WTC11 (cell line): ENCODE results near the gene CNOT3.

Experiments used
- CREB1 ChIP-seq: sonication (generic); formaldehyde crosslinking; IDR thresholded peaks from 2 replicates; pipeline ENCODE4 v1.8.0; 2023; ENCODE audit warnings: mild to moderate bottlenecking, missing genetic modification reagents
- CTCF ChIP-seq: fragments of 200-600 bp; IDR thresholded peaks from 2 replicates; pipeline ENCODE4 v1.8.0; 2022; ENCODE audit warnings: antibody characterized with exemption
- ESRRA ChIP-seq: sonication (generic); formaldehyde crosslinking; IDR thresholded peaks from 2 replicates; pipeline ENCODE4 v1.8.1; 2022; ENCODE audit warnings: mild to moderate bottlenecking, missing genetic modification reagents, borderline replicate concordance
- ETV6 ChIP-seq: sonication (generic); formaldehyde crosslinking; IDR thresholded peaks from 2 replicates; pipeline ENCODE4 v1.8.1; 2022; ENCODE audit warnings: mild to moderate bottlenecking, missing genetic modification reagents
- JAZF1 ChIP-seq: fragments of 250-450 bp; sonication (Bioruptor Pico); IDR thresholded peaks from 2 replicates; pipeline ENCODE4 v1.9.0; 2021; ENCODE audit warnings: moderate library complexity, mild to moderate bottlenecking, inconsistent platforms
- MXD4 ChIP-seq: fragments of 250-450 bp; sonication (Bioruptor Pico); IDR thresholded peaks from 2 replicates; pipeline ENCODE4 v1.8.0; 2021; ENCODE audit warnings: mild to moderate bottlenecking, moderate library complexity, borderline replicate concordance
- SMAD4 ChIP-seq: sonication (generic); formaldehyde crosslinking; IDR thresholded peaks from 2 replicates; pipeline ENCODE4 v1.8.0; 2022; ENCODE audit warnings: mild to moderate bottlenecking, missing genetic modification reagents
- ZBTB21 ChIP-seq: sonication (generic); formaldehyde crosslinking; IDR thresholded peaks from 2 replicates; pipeline ENCODE4 v1.8.1; 2023; ENCODE audit warnings: mild to moderate bottlenecking, missing genetic modification reagents, borderline replicate concordance
- TF ChIP-seq, protein P1 (sequence below): sonication (generic); formaldehyde crosslinking; conservative IDR thresholded peaks from 2 replicates; pipeline ENCODE4 v1.8.1; 2022; ENCODE audit warnings: mild to moderate bottlenecking, missing genetic modification reagents
- TF ChIP-seq, protein P2 (sequence below): sonication (generic); formaldehyde crosslinking; IDR thresholded peaks from 2 replicates; pipeline ENCODE4 v1.8.1; 2023; ENCODE audit warnings: mild to moderate bottlenecking, missing genetic modification reagents
- TF ChIP-seq, protein P3 (sequence below): fragments of 250-450 bp; sonication (Bioruptor Pico); IDR thresholded peaks from 2 replicates; pipeline ENCODE4 v2.1.2; 2022; ENCODE audit warnings: mild to moderate bottlenecking, moderate library complexity
- TF ChIP-seq, protein P4 (sequence below): sonication (generic); formaldehyde crosslinking; IDR thresholded peaks from 2 replicates; pipeline ENCODE4 v1.8.1; 2023; ENCODE audit warnings: mild to moderate bottlenecking, moderate library complexity, missing genetic modification reagents

GRCh38 chr19:54152267-54152666, 14.7 kb downstream of the CNOT3 start:
- TF ChIP-seq CTCF (no peak), SMAD4 (CRISPR knock-in tag) (no peak), CREB1 (no peak), JAZF1 (CRISPR knock-in tag) (no peak), MXD4 (CRISPR knock-in tag) (no peak), ZBTB21 (CRISPR knock-in tag) (no peak), ETV6 (CRISPR knock-in tag) (no peak), ESRRA (CRISPR knock-in tag) (no peak)
- TF ChIP-seq, protein P1, sequence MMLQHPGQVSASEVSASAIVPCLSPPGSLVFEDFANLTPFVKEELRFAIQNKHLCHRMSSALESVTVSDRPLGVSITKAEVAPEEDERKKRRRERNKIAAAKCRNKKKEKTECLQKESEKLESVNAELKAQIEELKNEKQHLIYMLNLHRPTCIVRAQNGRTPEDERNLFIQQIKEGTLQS (CRISPR knock-in tag): no peak
- TF ChIP-seq, protein P2, sequence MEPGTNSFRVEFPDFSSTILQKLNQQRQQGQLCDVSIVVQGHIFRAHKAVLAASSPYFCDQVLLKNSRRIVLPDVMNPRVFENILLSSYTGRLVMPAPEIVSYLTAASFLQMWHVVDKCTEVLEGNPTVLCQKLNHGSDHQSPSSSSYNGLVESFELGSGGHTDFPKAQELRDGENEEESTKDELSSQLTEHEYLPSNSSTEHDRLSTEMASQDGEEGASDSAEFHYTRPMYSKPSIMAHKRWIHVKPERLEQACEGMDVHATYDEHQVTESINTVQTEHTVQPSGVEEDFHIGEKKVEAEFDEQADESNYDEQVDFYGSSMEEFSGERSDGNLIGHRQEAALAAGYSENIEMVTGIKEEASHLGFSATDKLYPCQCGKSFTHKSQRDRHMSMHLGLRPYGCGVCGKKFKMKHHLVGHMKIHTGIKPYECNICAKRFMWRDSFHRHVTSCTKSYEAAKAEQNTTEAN (CRISPR knock-in tag): no peak
- TF ChIP-seq, protein P3, sequence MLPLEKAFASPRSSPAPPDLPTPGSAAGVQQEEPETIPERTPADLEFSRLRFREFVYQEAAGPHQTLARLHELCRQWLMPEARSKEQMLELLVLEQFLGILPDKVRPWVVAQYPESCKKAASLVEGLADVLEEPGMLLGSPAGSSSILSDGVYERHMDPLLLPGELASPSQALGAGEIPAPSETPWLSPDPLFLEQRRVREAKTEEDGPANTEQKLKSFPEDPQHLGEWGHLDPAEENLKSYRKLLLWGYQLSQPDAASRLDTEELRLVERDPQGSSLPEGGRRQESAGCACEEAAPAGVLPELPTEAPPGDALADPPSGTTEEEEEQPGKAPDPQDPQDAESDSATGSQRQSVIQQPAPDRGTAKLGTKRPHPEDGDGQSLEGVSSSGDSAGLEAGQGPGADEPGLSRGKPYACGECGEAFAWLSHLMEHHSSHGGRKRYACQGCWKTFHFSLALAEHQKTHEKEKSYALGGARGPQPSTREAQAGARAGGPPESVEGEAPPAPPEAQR (CRISPR knock-in tag): no peak
- TF ChIP-seq, protein P4, sequence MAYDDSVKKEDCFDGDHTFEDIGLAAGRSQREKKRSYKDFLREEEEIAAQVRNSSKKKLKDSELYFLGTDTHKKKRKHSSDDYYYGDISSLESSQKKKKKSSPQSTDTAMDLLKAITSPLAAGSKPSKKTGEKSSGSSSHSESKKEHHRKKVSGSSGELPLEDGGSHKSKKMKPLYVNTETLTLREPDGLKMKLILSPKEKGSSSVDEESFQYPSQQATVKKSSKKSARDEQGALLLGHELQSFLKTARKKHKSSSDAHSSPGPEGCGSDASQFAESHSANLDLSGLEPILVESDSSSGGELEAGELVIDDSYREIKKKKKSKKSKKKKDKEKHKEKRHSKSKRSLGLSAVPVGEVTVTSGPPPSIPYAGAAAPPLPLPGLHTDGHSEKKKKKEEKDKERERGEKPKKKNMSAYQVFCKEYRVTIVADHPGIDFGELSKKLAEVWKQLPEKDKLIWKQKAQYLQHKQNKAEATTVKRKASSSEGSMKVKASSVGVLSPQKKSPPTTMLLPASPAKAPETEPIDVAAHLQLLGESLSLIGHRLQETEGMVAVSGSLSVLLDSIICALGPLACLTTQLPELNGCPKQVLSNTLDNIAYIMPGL (CRISPR knock-in tag): no peak
